CD4-positive, CD25-positive, alpha-beta regulatory T cell (primary cell): Measurements from ENCODE around the gene SARNP. TPM values are rescaled to one million over a fixed set of nuclear protein-coding genes. Genes with fewer than 3 reads are reported as not detected.

Source experiments
- ATAC-seq, 2 donors: fragments of 150-1000 bp; cut with Tn5 transposase; one replicate each; pipeline ENCODE4 v1.10.0; 2021; ENCODE audit warnings: low read depth in 2 of 2, moderate number of reproducible peaks in 2 of 2, moderate library complexity in 1 of 2
- DNase-seq, 3 donors: peaks; one replicate each; pipeline versions ENCODE4 v3.0.0 to v3.0.0-alpha.2; 2012 to 2022; ENCODE audit warnings: mixed read lengths in 1 of 3
- H3K27ac ChIP-seq: one replicate; pipeline ENCODE4 v1.7.0; 2013; ENCODE audit warnings: mild to moderate bottlenecking, low read length; ENCODE audit not compliant: insufficient read depth, poor library complexity, severe bottlenecking
- H3K27me3 ChIP-seq: one replicate; pipeline ENCODE4 v1.7.0; 2013; ENCODE audit warnings: low read length; ENCODE audit not compliant: control insufficient read depth, insufficient read depth
- H3K36me3 ChIP-seq: one replicate; pipeline ENCODE4 v1.7.0; 2013; ENCODE audit warnings: mild to moderate bottlenecking, low read length, moderate library complexity; ENCODE audit not compliant: control insufficient read depth, insufficient read depth
- H3K4me1 ChIP-seq: 2 replicates; pipeline ENCODE4 v1.7.0; 2013; ENCODE audit warnings: mild to moderate bottlenecking, low read length; ENCODE audit not compliant: insufficient read depth, control insufficient read depth, poor library complexity, severe bottlenecking
- H3K4me3 ChIP-seq: one replicate; pipeline ENCODE4 v1.7.0; 2013; ENCODE audit warnings: low read depth, mild to moderate bottlenecking, low read length, moderate library complexity
- H3K9me3 ChIP-seq, 2 experiments: 1 replicate in 1 of 2; 2 replicates in 1 of 2; pipeline ENCODE4 v1.7.0; 2013; ENCODE audit warnings: low read length in 2 of 2, mild to moderate bottlenecking in 1 of 2, moderate library complexity in 1 of 2; ENCODE audit not compliant: control insufficient read depth in 2 of 2
- H3K27ac Mint-ChIP-seq, 3 donors: one replicate each; pipeline ENCODE4 v1.8.0; 2020 to 2022; ENCODE audit warnings: mild to moderate bottlenecking in 3 of 3, mixed read lengths in 3 of 3, moderate library complexity in 2 of 3
- H3K27me3 Mint-ChIP-seq: one replicate; pipeline ENCODE4 v1.8.0; 2022; ENCODE audit warnings: mild to moderate bottlenecking, mixed read lengths
- H3K36me3 Mint-ChIP-seq: one replicate; pipeline ENCODE4 v1.8.0; 2020; ENCODE audit warnings: mixed read lengths
- H3K4me1 Mint-ChIP-seq, 4 donors: one replicate each; pipeline ENCODE4 v1.8.0; 2020 to 2022; ENCODE audit warnings: mixed read lengths in 4 of 4, mild to moderate bottlenecking in 1 of 4
- H3K4me3 Mint-ChIP-seq, 4 donors: one replicate each; pipeline ENCODE4 v1.8.0; 2020 to 2022; ENCODE audit warnings: mild to moderate bottlenecking in 4 of 4, mixed read lengths in 4 of 4, moderate library complexity in 3 of 4
- H3K9me3 Mint-ChIP-seq, 7 donors: one replicate each; pipeline ENCODE4 v1.8.0; 2020 to 2022; ENCODE audit warnings: mixed read lengths in 7 of 7, mild to moderate bottlenecking in 3 of 7, moderate library complexity in 2 of 7
- polyA plus RNA-seq, 4 donors: library from polyadenylated mRNA; unstranded; fragments of 300-500 nt; fragmentation: Illumina TruSeq; gene quantifications; one replicate each; pipeline ENCODE4 v1.2.3, GENCODE V29; 2021
- total RNA-seq: library from RNA; stranded (reverse); gene quantifications from one replicate; pipeline ENCODE4 v1.2.3, GENCODE V29; 2022

The SARNP gene
- total and polyA plus RNA-seq, 5 donors from 2014 or later: 49.3 to 159 (median 123) TPM

DNA sequence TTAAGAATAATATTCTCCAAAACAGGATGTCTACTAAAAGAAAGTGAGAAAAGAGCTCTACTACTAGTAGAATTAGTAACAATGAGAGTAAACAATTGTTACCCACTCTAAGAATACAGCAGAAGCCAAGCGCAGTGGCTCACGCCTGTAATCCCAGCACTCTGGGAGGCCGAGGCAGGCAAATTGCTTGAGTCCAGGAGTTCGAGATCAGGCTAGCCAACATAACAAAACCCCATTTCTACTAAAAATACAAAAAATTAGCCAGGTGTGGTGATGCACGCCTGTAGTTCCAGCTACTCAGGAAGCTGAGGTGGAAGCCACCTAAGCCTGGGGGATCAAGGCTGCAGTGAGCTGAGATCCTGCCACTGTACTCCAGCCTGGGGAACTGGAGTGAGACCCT lies 7.2 kb upstream of the SARNP start:
- DNase-seq: peak in 1 of 3 donors; percentile 34
- Histone ChIP-seq H3K36me3 (peaks cover 34% of the 10 kb centered on the region), H3K27ac (peak overlapping the region; percentile 56), H3K4me1 (peaks cover 48% of the 10 kb centered on the region), H3K27me3 (no peaks in the 10 kb centered on the region), H3K4me3 (peak overlapping the region; percentile 44), H3K9me3 (no peaks in the 10 kb centered on the region)
- ATAC-seq: no peak
- peaks cover 11 to 65% (median 42%) of the 10 kb centered on the region in 4 donors for H3K4me1 Mint-ChIP-seq
- peaks cover 18% of the 10 kb centered on the region for H3K36me3 Mint-ChIP-seq
- peaks cover 0 to 1% (median 0%) of the 10 kb centered on the region in 7 donors for H3K9me3 Mint-ChIP-seq
- peak overlapping the region; percentile 10 to 99 (median 68) for H3K4me3 Mint-ChIP-seq
- H3K27ac Mint-ChIP-seq: peak overlapping the region; percentile 74 to 80 (median 78)
- no peaks in the 10 kb centered on the region for H3K27me3 Mint-ChIP-seq

DNA sequence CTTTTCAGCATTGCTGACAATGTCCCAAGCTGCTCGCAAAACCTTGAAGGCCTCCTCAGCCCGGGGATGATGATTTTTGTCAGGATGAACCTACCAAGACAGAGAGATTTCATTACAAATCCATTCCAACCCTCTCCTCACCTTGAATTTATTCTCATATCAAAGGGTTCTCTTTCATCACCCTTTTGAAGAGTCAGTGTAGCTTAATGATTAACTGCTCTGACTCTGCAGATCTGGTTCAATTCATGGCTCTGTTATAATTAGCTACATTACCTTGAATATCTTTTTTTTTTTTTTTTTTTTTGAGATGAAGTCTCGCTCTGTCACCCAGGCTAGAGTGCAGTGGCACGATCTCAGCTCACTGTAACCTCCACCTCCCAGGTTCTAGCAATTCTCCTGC lies 5.9 kb upstream of the SARNP start:
- Mint-ChIP-seq H3K27me3 (no peaks in the 10 kb centered on the region), H3K36me3 (peaks cover 18% of the 10 kb centered on the region), H3K4me1 (peaks cover 11 to 70% (median 46%) of the 10 kb centered on the region in 4 donors), H3K4me3 (peak overlapping the region in 1 of 4 donors; percentile 19), H3K9me3 (peaks cover 0 to 1% (median 0%) of the 10 kb centered on the region in 7 donors), H3K27ac (peak overlapping the region; percentile 24 to 83 (median 32))
- DNase-seq: no peak
- no peaks in the 10 kb centered on the region for H3K27me3 ChIP-seq
- ATAC-seq: no peak
- no peak overlapping the region for H3K27ac ChIP-seq
- H3K9me3 ChIP-seq: no peaks in the 10 kb centered on the region
- H3K4me1 ChIP-seq: peaks cover 51% of the 10 kb centered on the region
- no peak overlapping the region for H3K4me3 ChIP-seq
- H3K36me3 ChIP-seq: peaks cover 42% of the 10 kb centered on the region

DNA sequence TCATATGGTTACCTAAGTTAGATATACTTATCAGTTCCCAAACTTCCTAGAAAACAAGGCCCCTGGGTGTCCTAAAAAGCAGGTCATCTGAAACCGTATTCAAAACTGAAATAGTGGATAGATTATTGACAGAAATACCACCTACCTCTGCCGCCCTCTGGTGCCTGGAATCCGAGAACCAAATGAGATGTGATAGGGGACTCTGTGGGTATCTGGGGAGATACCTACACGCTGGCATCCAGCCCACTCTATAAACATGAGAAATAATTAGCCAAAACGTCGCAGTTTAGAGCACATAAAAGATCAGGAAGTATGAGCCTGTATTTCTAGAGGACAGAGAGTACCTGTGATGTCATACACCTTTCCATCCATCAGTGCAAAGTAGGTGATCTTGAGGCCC lies 4.7 kb upstream of the SARNP start:
- ATAC-seq (no peak), DNase-seq (no peak)
- no peak overlapping the region for H3K4me3 ChIP-seq
- no peaks in the 10 kb centered on the region for H3K9me3 ChIP-seq
- H3K4me3 Mint-ChIP-seq: peak overlapping the region in 2 of 4 donors; percentile 8 to 71
- H3K36me3 ChIP-seq: peaks cover 42% of the 10 kb centered on the region
- peaks cover 44% of the 10 kb centered on the region for H3K4me1 ChIP-seq
- peaks cover 11 to 62% (median 35%) of the 10 kb centered on the region in 4 donors for H3K4me1 Mint-ChIP-seq
- peak overlapping the region in 1 of 3 donors; percentile 83 for H3K27ac Mint-ChIP-seq
- H3K27me3 Mint-ChIP-seq: no peaks in the 10 kb centered on the region
- H3K27me3 ChIP-seq: no peaks in the 10 kb centered on the region
- H3K9me3 Mint-ChIP-seq: no peaks in the 10 kb centered on the region
- H3K27ac ChIP-seq: no peak overlapping the region
- peaks cover 14% of the 10 kb centered on the region for H3K36me3 Mint-ChIP-seq

DNA sequence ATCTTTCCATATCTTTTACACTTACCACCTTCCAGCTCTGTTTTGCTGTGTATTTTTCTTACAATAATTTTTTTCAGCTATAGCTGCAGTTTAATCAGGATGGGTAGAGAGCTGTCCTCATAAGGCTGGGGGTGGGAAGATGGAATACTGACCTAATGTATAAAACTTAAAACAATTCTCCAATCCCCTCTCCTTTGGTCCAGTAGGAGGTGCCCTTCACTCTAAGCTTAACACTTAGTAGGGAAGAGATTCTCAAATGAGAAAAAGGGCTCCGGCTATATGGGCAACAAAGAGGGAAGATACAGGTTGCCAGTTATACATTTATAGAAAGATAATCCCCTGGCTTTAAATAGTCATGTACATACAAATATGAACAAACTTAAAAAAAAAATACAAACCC lies 3.2 kb upstream of the SARNP start:
- no peak overlapping the region for H3K27ac ChIP-seq
- DNase-seq (no peak), ATAC-seq (no peak)
- Mint-ChIP-seq H3K27ac (no peak overlapping the region), H3K4me1 (peaks cover 8 to 54% (median 32%) of the 10 kb centered on the region in 4 donors), H3K4me3 (no peak overlapping the region), H3K27me3 (no peaks in the 10 kb centered on the region), H3K36me3 (peaks cover 14% of the 10 kb centered on the region), H3K9me3 (no peaks in the 10 kb centered on the region)
- no peaks in the 10 kb centered on the region for H3K9me3 ChIP-seq
- peaks cover 45% of the 10 kb centered on the region for H3K4me1 ChIP-seq
- no peaks in the 10 kb centered on the region for H3K27me3 ChIP-seq
- peaks cover 42% of the 10 kb centered on the region for H3K36me3 ChIP-seq
- no peak overlapping the region for H3K4me3 ChIP-seq

DNA sequence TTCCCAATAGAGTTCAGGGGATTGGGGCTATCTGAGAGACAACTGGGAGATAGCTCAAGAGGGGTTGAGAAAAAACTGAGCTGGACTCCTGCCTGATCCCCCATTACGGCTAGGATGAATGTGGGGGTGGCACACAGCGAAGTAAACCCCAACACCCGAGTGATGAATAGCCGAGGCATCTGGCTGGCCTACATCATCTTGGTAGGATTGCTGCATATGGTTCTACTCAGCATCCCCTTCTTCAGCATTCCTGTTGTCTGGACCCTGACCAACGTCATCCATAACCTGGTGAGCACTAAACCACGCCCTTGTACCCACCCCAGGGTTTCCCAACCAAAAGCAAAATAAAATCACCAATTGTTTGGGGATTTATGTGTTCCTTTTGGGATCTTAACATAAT lies 1.4 kb upstream of the SARNP start:
- no peaks in the 10 kb centered on the region for H3K27me3 ChIP-seq
- H3K27me3 Mint-ChIP-seq: no peaks in the 10 kb centered on the region
- H3K27ac ChIP-seq: peak overlapping the region; percentile 87
- H3K9me3 ChIP-seq: no peaks in the 10 kb centered on the region
- peaks cover 45% of the 10 kb centered on the region for H3K36me3 ChIP-seq
- H3K4me1 Mint-ChIP-seq: peaks cover 6 to 56% (median 29%) of the 10 kb centered on the region in 4 donors
- H3K36me3 Mint-ChIP-seq: peaks cover 14% of the 10 kb centered on the region
- H3K4me3 ChIP-seq: peak overlapping the region; percentile 95
- no peak for ATAC-seq
- no peak for DNase-seq
- peak overlapping the region in 2 of 4 donors; percentile 32 to 62 for H3K4me3 Mint-ChIP-seq
- no peaks in the 10 kb centered on the region for H3K9me3 Mint-ChIP-seq
- H3K4me1 ChIP-seq: peaks cover 39% of the 10 kb centered on the region
- H3K27ac Mint-ChIP-seq: peak overlapping the region in 2 of 3 donors; percentile 14 to 56

DNA sequence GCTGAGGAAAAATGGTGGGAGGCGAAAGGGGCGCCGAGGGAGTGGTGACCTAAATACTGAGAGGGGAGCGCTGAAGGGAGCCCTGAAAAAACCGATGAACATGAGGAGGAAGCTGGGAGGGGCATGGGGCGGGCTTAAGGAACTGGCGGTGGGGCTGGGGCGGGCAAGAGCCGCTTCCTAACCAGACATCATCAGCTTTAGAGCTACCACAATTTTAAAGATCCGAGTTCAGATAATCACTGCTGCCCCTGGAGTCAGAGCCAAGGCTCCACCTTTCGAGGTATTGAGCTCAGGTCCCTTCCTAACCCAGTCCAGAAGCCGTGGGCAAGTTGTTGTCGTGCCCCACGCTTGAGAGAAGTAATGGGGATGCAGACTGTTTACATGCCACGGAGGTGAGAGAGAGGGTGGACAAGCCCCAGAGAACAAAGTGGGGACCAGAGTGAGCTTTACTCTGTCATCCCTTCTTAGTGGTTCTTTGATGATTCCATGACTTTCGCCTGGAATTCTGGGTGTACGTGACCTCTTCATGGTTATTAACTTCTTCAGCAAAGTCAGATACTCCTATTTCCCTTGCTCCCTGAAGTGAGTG lies 710 bp upstream of the SARNP start:
- H3K9me3 ChIP-seq: no peaks in the 10 kb centered on the region
- H3K36me3 Mint-ChIP-seq: peaks cover 12% of the 10 kb centered on the region
- H3K4me1 Mint-ChIP-seq: peaks cover 7 to 56% (median 30%) of the 10 kb centered on the region in 4 donors
- ATAC-seq: peak; percentile 35 to 38
- no peak for DNase-seq
- peak overlapping the region; percentile 87 for H3K27ac ChIP-seq
- peaks cover 45% of the 10 kb centered on the region for H3K36me3 ChIP-seq
- H3K27me3 Mint-ChIP-seq: no peaks in the 10 kb centered on the region
- H3K9me3 Mint-ChIP-seq: no peaks in the 10 kb centered on the region
- H3K27me3 ChIP-seq: no peaks in the 10 kb centered on the region
- peaks cover 39% of the 10 kb centered on the region for H3K4me1 ChIP-seq
- peak overlapping the region; percentile 95 for H3K4me3 ChIP-seq
- no peak overlapping the region for H3K4me3 Mint-ChIP-seq
- peak overlapping the region in 1 of 3 donors; percentile 7 for H3K27ac Mint-ChIP-seq

DNA sequence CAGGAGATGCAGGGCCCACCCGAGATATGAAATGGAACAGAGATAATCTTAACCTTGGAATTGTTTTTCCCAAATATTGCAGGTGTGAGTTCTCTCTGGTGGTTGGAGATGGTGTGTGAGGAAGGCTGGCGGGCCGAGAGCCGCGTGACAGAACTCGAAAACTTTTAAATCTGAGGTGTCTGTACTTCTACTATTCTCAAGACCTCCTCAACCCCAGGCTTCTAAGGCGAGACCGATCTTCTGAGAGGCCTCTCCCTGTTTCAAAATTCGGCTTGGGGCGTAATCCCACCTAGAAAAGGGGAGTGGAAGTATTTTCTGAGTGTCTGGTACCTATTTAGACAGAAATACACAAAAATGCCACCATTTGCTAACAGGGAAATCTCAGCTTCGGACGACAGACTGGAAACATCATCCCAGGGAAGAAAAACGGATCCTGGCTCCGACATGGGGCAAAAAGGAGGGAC lies 611 bp downstream of the SARNP start:
- H3K36me3 ChIP-seq: peaks cover 31% of the 10 kb centered on the region
- Mint-ChIP-seq H3K27ac (no peak overlapping the region), H3K9me3 (no peaks in the 10 kb centered on the region), H3K27me3 (no peaks in the 10 kb centered on the region), H3K36me3 (peaks cover 6% of the 10 kb centered on the region), H3K4me1 (peaks cover 15 to 60% (median 33%) of the 10 kb centered on the region in 4 donors), H3K4me3 (no peak overlapping the region)
- DNase-seq (no peak), ATAC-seq (no peak)
- H3K9me3 ChIP-seq: no peaks in the 10 kb centered on the region
- H3K27ac ChIP-seq: peak overlapping the region; percentile 86
- H3K27me3 ChIP-seq: no peaks in the 10 kb centered on the region
- peak overlapping the region; percentile 100 for H3K4me3 ChIP-seq
- peaks cover 45% of the 10 kb centered on the region for H3K4me1 ChIP-seq

DNA sequence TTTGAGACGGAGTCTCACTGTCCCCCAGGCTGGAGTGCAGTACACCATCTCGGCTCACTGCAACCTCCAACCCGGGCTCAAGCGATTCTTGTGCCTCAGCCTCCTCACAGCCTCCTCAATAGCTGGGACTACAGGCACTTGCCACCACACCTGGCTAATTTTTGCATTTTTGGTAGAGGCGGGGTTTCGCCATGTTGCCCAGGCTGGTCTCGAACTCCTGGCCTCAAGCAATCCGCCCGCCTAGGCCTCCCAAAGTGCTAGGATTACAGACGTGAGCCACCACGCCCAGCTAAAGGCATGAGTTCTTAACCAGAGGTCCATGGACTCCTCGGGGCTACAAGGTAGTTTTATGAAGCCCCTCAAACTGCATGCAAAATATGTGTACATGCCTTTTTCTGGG lies 2.1 kb downstream of the SARNP start:
- Histone ChIP-seq H3K27ac (no peak overlapping the region), H3K9me3 (no peaks in the 10 kb centered on the region), H3K4me1 (peaks cover 49% of the 10 kb centered on the region), H3K4me3 (peak overlapping the region; percentile 100), H3K27me3 (no peaks in the 10 kb centered on the region), H3K36me3 (peaks cover 21% of the 10 kb centered on the region)
- H3K4me1 Mint-ChIP-seq: peaks cover 22 to 69% (median 42%) of the 10 kb centered on the region in 4 donors
- H3K27me3 Mint-ChIP-seq: no peaks in the 10 kb centered on the region
- H3K27ac Mint-ChIP-seq: no peak overlapping the region
- peak overlapping the region in 2 of 4 donors; percentile 78 to 85 for H3K4me3 Mint-ChIP-seq
- peaks cover 0 to 2% (median 0%) of the 10 kb centered on the region in 7 donors for H3K9me3 Mint-ChIP-seq
- ATAC-seq (no peak), DNase-seq (no peak)
- H3K36me3 Mint-ChIP-seq: peaks cover 10% of the 10 kb centered on the region
